Nephron progenitor cell (in vitro differentiated cells): ENCODE results near the gene MSI2.

Source experiments
- DNase-seq: peaks from one replicate; pipeline ENCODE4 v3.0.0; 2021
- H3K27ac Mint-ChIP-seq: 2 replicates; pipeline ENCODE4 v1.8.0; 2021; ENCODE audit warnings: mild to moderate bottlenecking, moderate library complexity, mixed read lengths
- H3K27me3 Mint-ChIP-seq: 2 replicates; pipeline ENCODE4 v1.8.0; 2021; ENCODE audit warnings: mild to moderate bottlenecking, low read depth, mixed read lengths; ENCODE audit not compliant: poor library complexity
- H3K36me3 Mint-ChIP-seq: 2 replicates; pipeline ENCODE4 v1.8.0; 2021; ENCODE audit warnings: low read depth, mixed read lengths
- H3K4me1 Mint-ChIP-seq: 2 replicates; pipeline ENCODE4 v1.8.0; 2021; ENCODE audit warnings: mixed read lengths
- H3K4me3 Mint-ChIP-seq: 2 replicates; pipeline ENCODE4 v1.8.0; 2021; ENCODE audit warnings: mild to moderate bottlenecking, moderate library complexity, mixed read lengths
- H3K9me3 Mint-ChIP-seq: 2 replicates; pipeline ENCODE4 v1.8.0; 2021; ENCODE audit warnings: mild to moderate bottlenecking, moderate library complexity, mixed read lengths
- CTCF ChIP-seq: fragments of 200-600 bp; sonication (generic); IDR thresholded peaks from 2 replicates; pipeline ENCODE4 v1.5.0; 2021; ENCODE audit warnings: antibody characterized with exemption

Gene MSI2

DNA sequence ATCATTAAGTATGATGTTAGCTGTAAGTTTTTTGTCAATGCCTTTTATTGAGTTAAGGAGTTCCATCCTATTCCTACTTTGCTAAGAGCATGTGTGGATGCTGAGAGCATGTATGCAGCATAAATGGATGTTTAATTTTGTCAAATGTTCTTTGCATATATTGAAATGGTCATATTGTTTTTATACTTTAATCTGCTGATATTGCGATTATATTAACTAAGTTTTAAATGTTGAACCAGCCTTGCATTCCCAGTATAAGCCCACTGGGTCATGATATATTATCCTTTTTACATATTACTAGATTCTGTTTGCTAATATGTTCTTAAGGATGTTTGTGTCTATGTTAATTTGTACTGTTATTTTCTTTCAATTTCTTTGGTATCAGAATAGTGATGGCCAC is 435.6 kb downstream of the MSI2 start:
- Mint-ChIP-seq H3K36me3 (peaks cover 41% of the 10 kb centered on the region), H3K4me3 (no peak overlapping the region), H3K4me1 (no peaks in the 10 kb centered on the region), H3K27ac (no peak overlapping the region), H3K9me3 (peaks cover 63% of the 10 kb centered on the region), H3K27me3 (peaks cover 2% of the 10 kb centered on the region)
- DNase-seq = no peak
- no peak for TF ChIP-seq CTCF

DNA sequence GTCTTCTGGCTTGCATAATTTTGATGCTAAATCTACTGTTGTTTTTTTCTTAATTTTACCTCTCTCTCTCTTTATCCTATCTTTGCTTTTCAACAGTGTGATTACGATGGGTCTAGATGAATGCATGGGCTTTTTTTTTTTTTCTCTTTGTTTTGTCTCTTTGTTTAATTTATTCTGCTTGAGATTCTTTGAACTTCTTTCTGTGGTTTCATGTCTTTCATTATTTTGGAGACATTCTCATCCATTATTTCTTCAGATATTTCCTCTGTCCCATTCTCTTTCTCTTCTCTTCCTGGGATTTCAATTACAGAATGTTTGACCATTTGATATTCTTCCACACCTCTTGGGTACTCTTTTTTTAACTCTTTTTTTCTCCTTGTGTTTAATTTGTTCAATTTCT is 436.4 kb downstream of the MSI2 start:
- H3K4me3 Mint-ChIP-seq = no peak overlapping the region
- no peak for DNase-seq
- H3K9me3 Mint-ChIP-seq = peaks cover 55% of the 10 kb centered on the region
- H3K36me3 Mint-ChIP-seq = peaks cover 41% of the 10 kb centered on the region
- no peak overlapping the region for H3K27ac Mint-ChIP-seq
- TF ChIP-seq CTCF = no peak
- peaks cover 2% of the 10 kb centered on the region for H3K27me3 Mint-ChIP-seq
- no peaks in the 10 kb centered on the region for H3K4me1 Mint-ChIP-seq

- Mint-ChIP-seq H3K4me1 (peaks cover under 1% of the 10 kb centered on the region), H3K27ac (no peak overlapping the region), H3K4me3 (no peak overlapping the region), H3K9me3 (peaks cover 43% of the 10 kb centered on the region), H3K36me3 (peaks cover 36% of the 10 kb centered on the region), H3K27me3 (no peaks in the 10 kb centered on the region)
- TF ChIP-seq CTCF = no peak
- no peak for DNase-seq
Observed at GRCh38 chr17:57694051-57694450, 437.7 kb downstream of the MSI2 start.

GRCh38 chr17:57696050-57696449 is 439.7 kb downstream of the MSI2 start:
- Mint-ChIP-seq H3K9me3 (peaks cover 41% of the 10 kb centered on the region), H3K27me3 (peaks cover 3% of the 10 kb centered on the region), H3K4me3 (no peak overlapping the region), H3K36me3 (peaks cover 34% of the 10 kb centered on the region), H3K4me1 (peaks cover 19% of the 10 kb centered on the region), H3K27ac (no peak overlapping the region)
- TF ChIP-seq CTCF = no peak
- no peak for DNase-seq

GRCh38 chr17:57697197-57697596 is 440.9 kb downstream of the MSI2 start:
- peaks cover 3% of the 10 kb centered on the region for H3K27me3 Mint-ChIP-seq
- no peak for DNase-seq
- H3K4me3 Mint-ChIP-seq = no peak overlapping the region
- peaks cover 33% of the 10 kb centered on the region for H3K9me3 Mint-ChIP-seq
- peaks cover 32% of the 10 kb centered on the region for H3K36me3 Mint-ChIP-seq
- no peak for TF ChIP-seq CTCF
- peaks cover 25% of the 10 kb centered on the region for H3K4me1 Mint-ChIP-seq
- H3K27ac Mint-ChIP-seq = no peak overlapping the region

GRCh38 chr17:57697891-57698711 is 441.8 kb downstream of the MSI2 start:
- no peak for DNase-seq
- Mint-ChIP-seq H3K27me3 (peaks cover 3% of the 10 kb centered on the region), H3K36me3 (peaks cover 24% of the 10 kb centered on the region), H3K4me1 (peaks cover 25% of the 10 kb centered on the region), H3K27ac (no peak overlapping the region), H3K4me3 (no peak overlapping the region), H3K9me3 (peaks cover 25% of the 10 kb centered on the region)
- TF ChIP-seq CTCF = no peak
